ENCODE data around the gene CORO1C. TPM values are rescaled to one million over a fixed set of nuclear protein-coding genes. Genes with fewer than 3 reads are reported as not detected.

The CORO1C gene
- total and polyA plus RNA-seq, 9 of the 15 experiments (the other 6 are each of a cell fraction or from before 2014, with no cell fraction given) = 55.2 to 280 (median 150) TPM

GRCh38 chr12:108699955-108700563 is 31.3 kb downstream of the CORO1C start (continued):
- TF ChIP-seq E2F8 (IDR thresholded peaks at IDR 0.05; ENCODE audit: low read depth, partially characterized antibody) (peak; percentile 43), DACH1 (IDR thresholded peaks at IDR 0.05; ENCODE audit: partially characterized antibody) (peak; percentile 96), CTBP1 (IDR thresholded peaks at IDR 0.05; ENCODE audit: borderline replicate concordance) (peak; percentile 96), MEF2D (tag; conservative IDR thresholded peaks at IDR 0.05; ENCODE audit: low read depth) (peak; percentile 70), SIN3A (IDR thresholded peaks at IDR 0.05; ENCODE audit: borderline replicate concordance in 2 of 2, control insufficient read depth in 1 of 2, low read depth in 2 of 2, low read length in 2 of 2) (0 out of 4 replicates have a peak, but pooled peaks of 1 of the 2 experiments have one; percentile 63), MTA2 (IDR thresholded peaks at IDR 0.05; ENCODE audit: low read depth) (peak; percentile 96), MTA3 (IDR thresholded peaks at IDR 0.05; ENCODE audit: borderline replicate concordance) (peak; percentile 91), PHTF2 (CRISPR knock-in tag; IDR thresholded peaks at IDR 0.05) (no peak), HEY1 (CRISPR knock-in tag; IDR thresholded peaks at IDR 0.05; ENCODE audit: borderline replicate concordance) (peak; percentile 83; the same call in 1 of the 2 replicates), DMBX1 (CRISPR knock-in tag; IDR thresholded peaks at IDR 0.05; ENCODE audit: borderline replicate concordance) (peak; percentile 88), CEBPG (CRISPR knock-in tag; IDR thresholded peaks at IDR 0.05) (no peak), CEBPG (tag; conservative IDR thresholded peaks at IDR 0.05 in 1 of 2, IDR thresholded peaks at IDR 0.05 in 1 of 2) (no peak), PYGO2 (tag; IDR thresholded peaks at IDR 0.05) (peak; percentile 71; the same call in 1 of the 2 replicates), SIN3B (IDR thresholded peaks at IDR 0.05; ENCODE audit: low read depth) (no peak), ZBTB7A (IDR thresholded peaks at IDR 0.05; ENCODE audit: borderline replicate concordance, control insufficient read depth, low read depth, low read length) (0 out of 2 replicates have a peak, but pooled peaks have one; percentile 24)
- TF ChIP-seq, protein P1, sequence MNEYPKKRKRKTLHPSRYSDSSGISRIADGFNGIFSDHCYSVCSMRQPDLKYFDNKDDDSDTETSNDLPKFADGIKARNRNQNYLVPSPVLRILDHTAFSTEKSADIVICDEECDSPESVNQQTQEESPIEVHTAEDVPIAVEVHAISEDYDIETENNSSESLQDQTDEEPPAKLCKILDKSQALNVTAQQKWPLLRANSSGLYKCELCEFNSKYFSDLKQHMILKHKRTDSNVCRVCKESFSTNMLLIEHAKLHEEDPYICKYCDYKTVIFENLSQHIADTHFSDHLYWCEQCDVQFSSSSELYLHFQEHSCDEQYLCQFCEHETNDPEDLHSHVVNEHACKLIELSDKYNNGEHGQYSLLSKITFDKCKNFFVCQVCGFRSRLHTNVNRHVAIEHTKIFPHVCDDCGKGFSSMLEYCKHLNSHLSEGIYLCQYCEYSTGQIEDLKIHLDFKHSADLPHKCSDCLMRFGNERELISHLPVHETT (CRISPR knock-in tag; conservative IDR thresholded peaks at IDR 0.05 in 1 of 2, IDR thresholded peaks at IDR 0.05 in 1 of 2) = peak in 1 of 2 experiments; percentile 94; a peak in 2 of 4 replicates
- TF ChIP-seq, protein P2, sequence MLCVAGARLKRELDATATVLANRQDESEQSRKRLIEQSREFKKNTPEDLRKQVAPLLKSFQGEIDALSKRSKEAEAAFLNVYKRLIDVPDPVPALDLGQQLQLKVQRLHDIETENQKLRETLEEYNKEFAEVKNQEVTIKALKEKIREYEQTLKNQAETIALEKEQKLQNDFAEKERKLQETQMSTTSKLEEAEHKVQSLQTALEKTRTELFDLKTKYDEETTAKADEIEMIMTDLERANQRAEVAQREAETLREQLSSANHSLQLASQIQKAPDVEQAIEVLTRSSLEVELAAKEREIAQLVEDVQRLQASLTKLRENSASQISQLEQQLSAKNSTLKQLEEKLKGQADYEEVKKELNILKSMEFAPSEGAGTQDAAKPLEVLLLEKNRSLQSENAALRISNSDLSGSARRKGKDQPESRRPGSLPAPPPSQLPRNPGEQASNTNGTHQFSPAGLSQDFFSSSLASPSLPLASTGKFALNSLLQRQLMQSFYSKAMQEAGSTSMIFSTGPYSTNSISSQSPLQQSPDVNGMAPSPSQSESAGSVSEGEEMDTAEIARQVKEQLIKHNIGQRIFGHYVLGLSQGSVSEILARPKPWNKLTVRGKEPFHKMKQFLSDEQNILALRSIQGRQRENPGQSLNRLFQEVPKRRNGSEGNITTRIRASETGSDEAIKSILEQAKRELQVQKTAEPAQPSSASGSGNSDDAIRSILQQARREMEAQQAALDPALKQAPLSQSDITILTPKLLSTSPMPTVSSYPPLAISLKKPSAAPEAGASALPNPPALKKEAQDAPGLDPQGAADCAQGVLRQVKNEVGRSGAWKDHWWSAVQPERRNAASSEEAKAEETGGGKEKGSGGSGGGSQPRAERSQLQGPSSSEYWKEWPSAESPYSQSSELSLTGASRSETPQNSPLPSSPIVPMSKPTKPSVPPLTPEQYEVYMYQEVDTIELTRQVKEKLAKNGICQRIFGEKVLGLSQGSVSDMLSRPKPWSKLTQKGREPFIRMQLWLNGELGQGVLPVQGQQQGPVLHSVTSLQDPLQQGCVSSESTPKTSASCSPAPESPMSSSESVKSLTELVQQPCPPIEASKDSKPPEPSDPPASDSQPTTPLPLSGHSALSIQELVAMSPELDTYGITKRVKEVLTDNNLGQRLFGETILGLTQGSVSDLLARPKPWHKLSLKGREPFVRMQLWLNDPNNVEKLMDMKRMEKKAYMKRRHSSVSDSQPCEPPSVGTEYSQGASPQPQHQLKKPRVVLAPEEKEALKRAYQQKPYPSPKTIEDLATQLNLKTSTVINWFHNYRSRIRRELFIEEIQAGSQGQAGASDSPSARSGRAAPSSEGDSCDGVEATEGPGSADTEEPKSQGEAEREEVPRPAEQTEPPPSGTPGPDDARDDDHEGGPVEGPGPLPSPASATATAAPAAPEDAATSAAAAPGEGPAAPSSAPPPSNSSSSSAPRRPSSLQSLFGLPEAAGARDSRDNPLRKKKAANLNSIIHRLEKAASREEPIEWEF (CRISPR knock-in tag; IDR thresholded peaks at IDR 0.05) = peak; percentile 37; the same call in 1 of the 2 replicates
